C4-2B (cell line): ENCODE data around the gene SELENBP1.

Experiments used
- H3K27ac ChIP-seq: fragments of 450-650 bp; 2 replicates; pipeline ENCODE4 v1.5.1; 2017
- ZFX ChIP-seq: fragments of 450-650 bp; IDR thresholded peaks from 2 replicates; pipeline ENCODE4 v1.6.1; 2017
- TF ChIP-seq, protein P1 (sequence below): fragments of 450-650 bp; conservative IDR thresholded peaks from 2 replicates; pipeline ENCODE4 v1.5.1; 2017; ENCODE audit warnings: mild to moderate bottlenecking

The SELENBP1 gene

DNA sequence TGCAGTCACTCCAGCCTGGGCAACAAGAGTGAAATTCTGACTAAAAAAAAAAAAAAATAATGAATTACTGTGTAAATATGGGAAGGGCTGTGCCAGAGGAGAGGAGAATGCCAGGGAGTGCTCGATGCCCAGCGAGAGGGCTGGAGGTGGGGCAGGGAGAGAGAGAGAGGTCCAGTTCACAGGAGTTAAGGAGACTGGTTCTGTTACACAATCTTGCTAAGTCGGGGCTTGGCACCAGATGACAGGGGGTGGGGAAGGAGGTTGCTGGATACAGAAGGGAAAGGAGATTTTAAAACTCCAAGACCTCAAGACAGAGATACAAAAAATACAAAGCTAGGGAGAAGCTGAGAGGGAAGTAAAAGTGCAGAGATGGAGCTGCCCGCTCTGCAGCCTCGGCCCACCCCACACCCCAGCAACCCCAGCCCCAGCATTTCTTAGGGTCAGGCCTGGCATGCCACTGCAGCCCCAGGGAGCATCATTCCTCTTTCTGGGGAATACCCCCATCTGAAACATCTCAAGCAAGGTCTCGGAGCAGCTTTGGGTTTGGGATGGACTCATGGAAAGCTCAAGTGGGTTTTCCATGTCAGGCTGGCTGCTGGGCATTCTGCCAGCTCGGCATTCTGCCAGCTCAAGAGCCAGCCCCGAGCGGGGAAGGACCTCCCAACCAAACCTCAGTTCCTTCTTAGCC lies 991 bp downstream of the SELENBP1 start:
- peak overlapping the region; percentile 96 for H3K27ac ChIP-seq
- no peak for TF ChIP-seq ZFX
- TF ChIP-seq, protein P1, sequence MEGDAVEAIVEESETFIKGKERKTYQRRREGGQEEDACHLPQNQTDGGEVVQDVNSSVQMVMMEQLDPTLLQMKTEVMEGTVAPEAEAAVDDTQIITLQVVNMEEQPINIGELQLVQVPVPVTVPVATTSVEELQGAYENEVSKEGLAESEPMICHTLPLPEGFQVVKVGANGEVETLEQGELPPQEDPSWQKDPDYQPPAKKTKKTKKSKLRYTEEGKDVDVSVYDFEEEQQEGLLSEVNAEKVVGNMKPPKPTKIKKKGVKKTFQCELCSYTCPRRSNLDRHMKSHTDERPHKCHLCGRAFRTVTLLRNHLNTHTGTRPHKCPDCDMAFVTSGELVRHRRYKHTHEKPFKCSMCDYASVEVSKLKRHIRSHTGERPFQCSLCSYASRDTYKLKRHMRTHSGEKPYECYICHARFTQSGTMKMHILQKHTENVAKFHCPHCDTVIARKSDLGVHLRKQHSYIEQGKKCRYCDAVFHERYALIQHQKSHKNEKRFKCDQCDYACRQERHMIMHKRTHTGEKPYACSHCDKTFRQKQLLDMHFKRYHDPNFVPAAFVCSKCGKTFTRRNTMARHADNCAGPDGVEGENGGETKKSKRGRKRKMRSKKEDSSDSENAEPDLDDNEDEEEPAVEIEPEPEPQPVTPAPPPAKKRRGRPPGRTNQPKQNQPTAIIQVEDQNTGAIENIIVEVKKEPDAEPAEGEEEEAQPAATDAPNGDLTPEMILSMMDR, result no peak

DNA sequence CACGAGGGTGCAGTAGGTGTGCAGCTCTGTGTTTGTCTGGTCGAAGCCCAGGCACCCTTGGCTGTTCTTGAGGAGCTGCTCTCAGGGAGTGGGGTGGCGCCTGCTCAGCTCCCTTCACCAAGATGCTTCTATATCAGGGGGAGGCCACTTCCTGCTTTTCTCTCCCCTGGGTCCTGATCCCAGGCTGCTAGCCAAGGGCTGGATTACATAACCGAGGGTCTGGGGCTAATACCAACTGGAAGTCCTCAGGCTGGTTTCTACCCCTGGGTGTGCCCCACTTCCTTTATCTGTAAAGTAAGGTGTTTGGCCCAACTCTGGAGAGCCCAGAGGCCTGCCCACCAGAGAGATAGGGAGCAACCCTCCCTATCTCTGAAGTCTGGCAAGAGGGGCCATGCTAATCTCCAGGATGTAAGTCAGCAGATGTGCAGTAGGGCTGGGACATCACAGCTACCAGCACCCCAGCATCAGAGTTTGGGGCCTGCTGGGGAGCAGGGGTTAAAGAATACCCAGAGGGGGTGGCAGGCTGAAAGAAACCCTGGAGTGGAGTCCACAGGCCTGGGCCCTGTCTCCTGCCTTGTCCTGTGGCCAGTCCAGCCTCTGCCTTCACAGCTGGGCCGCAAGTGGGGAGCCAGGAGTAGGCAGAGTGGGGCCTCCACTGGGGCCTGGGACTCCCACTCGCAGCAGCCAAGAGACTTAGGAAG lies 2.1 kb downstream of the SELENBP1 start:
- peak overlapping the region; percentile 96 for H3K27ac ChIP-seq
- TF ChIP-seq, protein P1, result no peak
- no peak for TF ChIP-seq ZFX

DNA sequence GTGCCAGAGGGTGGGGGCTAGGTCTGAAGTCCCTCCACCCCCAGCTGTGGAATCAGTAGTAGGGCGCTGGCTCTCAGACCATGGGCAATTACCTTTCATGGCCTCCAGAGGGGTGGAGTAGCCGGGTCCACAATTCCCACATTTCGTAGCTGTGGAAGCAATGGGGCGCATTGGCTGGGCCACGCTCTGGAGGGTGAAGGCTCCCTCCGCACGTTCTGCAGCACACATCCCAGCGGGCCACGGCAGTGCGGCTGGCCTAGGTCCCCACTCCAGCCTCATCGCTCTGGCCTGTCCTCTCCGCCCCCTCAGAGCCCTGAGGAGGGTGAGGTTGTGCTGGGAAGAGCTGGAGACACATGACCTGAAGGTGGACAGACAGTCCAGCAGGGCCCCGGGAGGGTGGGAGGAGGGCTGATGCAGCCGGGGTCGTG lies 2.9 kb downstream of the SELENBP1 start:
- H3K27ac ChIP-seq, result no peak overlapping the region; the same call in 1 of the 2 replicates

DNA sequence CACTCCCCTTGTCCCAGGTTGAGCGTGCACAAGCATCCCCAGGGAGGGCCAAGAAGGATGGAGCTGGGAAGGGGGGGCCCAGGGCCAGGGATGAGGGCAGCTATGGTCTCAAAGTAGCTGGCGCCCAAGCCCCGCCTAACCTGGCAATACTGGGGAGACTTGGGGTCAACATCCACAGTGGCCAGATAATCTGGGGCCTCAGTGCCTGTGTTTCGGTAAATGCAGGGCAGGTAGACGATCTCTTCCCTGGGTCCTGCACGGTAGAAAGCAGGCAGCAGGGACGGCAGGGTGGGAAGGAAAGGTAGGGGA lies 3.2 kb downstream of the SELENBP1 start:
- H3K27ac ChIP-seq, result no peak overlapping the region
- TF ChIP-seq ZFX, result no peak
- TF ChIP-seq, protein P1, result no peak

More for the DNA sequence above, 2.9 kb downstream of the SELENBP1 start:
- no peak for TF ChIP-seq ZFX
- TF ChIP-seq, protein P1, result no peak

DNA sequence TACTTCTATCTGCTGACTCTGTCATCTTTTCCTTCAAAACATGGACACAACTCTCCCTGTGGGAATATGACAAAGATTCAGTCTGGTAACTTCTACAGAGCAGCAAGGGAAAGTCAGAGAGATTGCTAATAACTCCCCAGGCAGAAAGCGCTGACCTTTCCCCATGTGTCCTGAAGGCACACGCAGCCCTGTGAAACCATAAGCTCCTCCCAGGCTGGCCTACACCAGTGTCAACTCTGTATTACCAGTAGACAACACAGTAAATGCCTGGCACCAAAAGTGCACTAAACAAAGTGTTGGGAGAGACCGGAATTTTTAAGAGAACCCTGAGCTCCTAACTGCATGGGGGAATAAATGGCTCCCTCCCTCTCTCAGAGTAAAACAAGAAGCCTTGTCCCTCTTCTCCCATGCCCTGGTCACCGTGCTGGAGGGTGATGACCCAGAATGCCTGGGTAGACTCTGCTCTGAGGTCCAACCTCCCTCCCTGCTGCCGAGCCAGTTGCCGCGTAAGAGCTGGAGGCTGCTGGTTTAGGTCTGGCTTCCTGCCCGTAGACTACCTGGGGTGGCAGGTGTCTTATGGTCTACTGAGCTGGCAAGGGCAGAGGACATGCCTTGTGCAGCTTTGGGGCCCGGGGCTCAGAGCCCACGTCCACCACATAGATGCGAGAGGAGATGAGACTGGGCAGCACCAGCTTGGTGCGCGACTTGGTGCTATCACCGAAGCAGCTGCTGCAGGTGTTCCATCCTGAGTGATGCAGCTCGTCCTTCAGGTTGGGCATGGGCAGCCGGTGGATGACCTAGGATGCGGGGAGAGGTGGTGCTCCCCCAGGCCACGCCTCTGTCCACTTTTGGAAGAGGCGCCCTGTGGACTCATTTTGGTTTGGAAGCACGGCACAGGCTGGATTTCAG lies 3.9 kb downstream of the SELENBP1 start:
- H3K27ac ChIP-seq, result no peak overlapping the region
- TF ChIP-seq, protein P1, result no peak
- no peak for TF ChIP-seq ZFX

DNA sequence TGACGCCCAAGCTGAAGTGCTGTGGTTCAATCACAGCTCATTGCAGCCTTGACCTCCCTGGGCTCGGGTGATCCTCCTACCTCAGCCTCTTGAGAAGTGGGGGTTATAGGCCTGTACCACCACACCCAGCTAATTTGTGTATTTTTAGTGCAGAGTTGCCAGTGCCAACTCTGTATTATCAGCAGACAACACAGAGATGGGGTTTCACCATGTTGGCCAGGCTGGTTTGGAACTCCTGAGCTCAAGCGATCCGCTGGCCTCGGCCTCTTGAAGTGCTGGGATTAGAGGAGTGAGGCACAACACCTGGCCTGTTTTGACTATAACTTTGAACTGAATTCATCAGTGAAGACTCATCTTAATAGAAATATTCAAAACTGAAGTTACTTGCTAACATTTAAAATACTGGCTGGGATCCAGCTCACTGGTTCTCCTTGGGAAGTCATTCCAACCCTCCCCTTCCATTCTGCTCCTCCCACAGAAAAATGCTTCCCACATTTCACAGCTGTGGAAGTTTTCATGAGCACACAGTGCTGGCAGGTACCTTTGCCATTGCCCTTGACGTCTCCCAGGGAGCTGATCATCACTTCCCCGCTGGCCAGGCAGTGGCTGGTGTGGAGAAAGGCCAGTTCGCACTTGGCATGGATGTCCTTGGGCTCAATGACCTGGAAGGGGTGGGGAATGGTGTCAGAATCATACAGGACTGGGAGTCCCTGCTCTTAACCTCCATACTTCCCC lies 4.7 kb downstream of the SELENBP1 start:
- TF ChIP-seq ZFX, result no peak
- TF ChIP-seq, protein P1, result no peak
- H3K27ac ChIP-seq, result no peak overlapping the region
